Activated CD4-positive, alpha-beta T cell treated with anti-CD3 and anti-CD28 coated beads for 36 hours (primary cell): ENCODE data around the gene ZNF70. TPM values are rescaled to one million over a fixed set of nuclear protein-coding genes. Genes with fewer than 3 reads are reported as not detected.
"Not testable (repeated sequence)": the region's sequence is repeated elsewhere in the genome, so short reads cannot be mapped to it uniquely, and the experiment has no call there.

Experiments used
- ATAC-seq: fragments of 200-7000 bp; cut with Tn5 transposase; one replicate; pipeline ENCODE4 v1.10.0; 2021; ENCODE audit warnings: mild to moderate bottlenecking, moderate library complexity
- CTCF ChIA-PET: fragments of 350-600 bp; sonication (Branson Sonifier 250); formaldehyde crosslinking; loops from one replicate; lab custom pipeline; 2021; ENCODE audit warnings: antibody characterized with exemption; lab: Charles Lee
- POLR2A ChIA-PET: fragments of 350-600 bp; sonication (Branson Sonifier 250); formaldehyde crosslinking; loops from one replicate; lab custom pipeline; 2021; ENCODE audit warnings: antibody characterized with exemption, inconsistent platforms; lab: Charles Lee
- DNase-seq: peaks from one replicate; pipeline ENCODE4 v3.0.0-alpha.2; 2020
- H3K27ac Mint-ChIP-seq: one replicate; pipeline ENCODE4 v1.8.0; 2021; ENCODE audit warnings: mixed read lengths
- H3K27me3 Mint-ChIP-seq: one replicate; pipeline ENCODE4 v1.8.0; 2021; ENCODE audit warnings: mixed read lengths
- H3K36me3 Mint-ChIP-seq: one replicate; pipeline ENCODE4 v1.8.0; 2021; ENCODE audit warnings: low read depth, mixed read lengths
- H3K4me1 Mint-ChIP-seq: one replicate; pipeline ENCODE4 v1.8.0; 2021; ENCODE audit warnings: mixed read lengths
- H3K4me3 Mint-ChIP-seq: one replicate; pipeline ENCODE4 v1.8.0; 2021; ENCODE audit warnings: mild to moderate bottlenecking, moderate library complexity, mixed read lengths
- H3K9me3 Mint-ChIP-seq: one replicate; pipeline ENCODE4 v1.8.0; 2021; ENCODE audit warnings: low read depth, mixed read lengths
- intact Hi-C, 2 experiments: fragments of 100-400 bp; cut with DNase I in 1 of 2; cut with micrococcal nuclease in 1 of 2; formaldehyde crosslinking; loops; one replicate each; pipeline versions ENCODE4 v1.14.2 to v1.15.1; 2022 to 2024; cut with DNase I, micrococcal nuclease
- total RNA-seq, 2 experiments: library from RNA; stranded (reverse); gene quantifications; one replicate each; pipeline ENCODE4 v1.2.3, GENCODE V29; 2021

The ZNF70 gene
- total RNA-seq, 2 experiments from 2014 or later = 1.6 to 1.7 TPM

DNA sequence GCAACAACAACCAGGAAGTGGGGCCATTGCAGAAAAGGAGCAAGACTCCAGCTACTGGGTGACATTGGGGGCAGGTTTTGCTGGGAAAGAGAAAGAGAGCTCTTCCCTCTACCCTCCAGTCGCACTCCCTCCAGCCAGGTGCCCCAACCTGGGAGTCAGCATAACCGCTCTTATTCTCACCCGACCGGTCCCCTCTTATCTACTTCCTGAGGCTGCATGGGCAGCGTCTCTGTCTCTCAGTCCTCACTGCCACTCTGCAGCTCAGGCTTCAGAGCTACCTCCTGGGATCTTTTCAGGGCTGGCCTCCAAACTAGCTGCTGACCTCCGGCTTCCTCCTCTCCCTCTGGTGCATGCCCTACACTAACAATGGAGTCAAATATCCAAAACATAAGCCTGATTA is 5.1 kb downstream of the ZNF70 start:
- CTCF ChIA-PET = no interaction called here
- Mint-ChIP-seq H3K9me3 (no peaks in the 10 kb centered on the region), H3K27ac (no peak overlapping the region), H3K4me3 (no peak overlapping the region), H3K4me1 (peaks cover 11% of the 10 kb centered on the region), H3K36me3 (peaks cover 28% of the 10 kb centered on the region), H3K27me3 (peaks cover 2% of the 10 kb centered on the region)
- POLR2A ChIA-PET = no interaction called here
- intact Hi-C loops = no loop called here
- no peak for DNase-seq
- ATAC-seq = no peak

- Mint-ChIP-seq H3K4me3 (no peak overlapping the region), H3K36me3 (peaks cover 28% of the 10 kb centered on the region), H3K9me3 (no peaks in the 10 kb centered on the region), H3K4me1 (no peaks in the 10 kb centered on the region), H3K27ac (no peak overlapping the region), H3K27me3 (no peaks in the 10 kb centered on the region)
- ATAC-seq = no peak
- POLR2A ChIA-PET = no interaction called here
- DNase-seq = no peak
- intact Hi-C loops = no loop called here
- CTCF ChIA-PET = no interaction called here
These were observed 6.4 kb downstream of the ZNF70 start for GRCh38 chr22:23744485-23744884.

GRCh38 chr22:23744001-23744400 is 6.9 kb downstream of the ZNF70 start:
- Mint-ChIP-seq H3K4me3 (no peak overlapping the region), H3K4me1 (no peaks in the 10 kb centered on the region), H3K27me3 (no peaks in the 10 kb centered on the region), H3K36me3 (peaks cover 28% of the 10 kb centered on the region), H3K27ac (no peak overlapping the region), H3K9me3 (no peaks in the 10 kb centered on the region)
- no peak for ATAC-seq
- ChIA-PET POLR2A (no interaction called here), CTCF (no interaction called here)
- intact Hi-C loops = no loop called here
- DNase-seq = no peak

- H3K27ac Mint-ChIP-seq = no peak overlapping the region
- CTCF ChIA-PET = interaction anchor here (0.6 kb wide), 1 partner anchor 32 kb away, joined by 3 read pairs; no protein-coding TSS in a partner anchor
- ATAC-seq = no peak
These were observed 7.6 kb downstream of the ZNF70 start for GRCh38 chr22:23743303-23743705.

GRCh38 chr22:23742505-23743264 is 8.2 kb downstream of the ZNF70 start:
- ATAC-seq = no peak
- Mint-ChIP-seq H3K4me1 (no peaks in the 10 kb centered on the region), H3K36me3 (peaks cover 28% of the 10 kb centered on the region), H3K27ac (no peak overlapping the region), H3K9me3 (no peaks in the 10 kb centered on the region), H3K27me3 (no peaks in the 10 kb centered on the region), H3K4me3 (no peak overlapping the region)
- ChIA-PET POLR2A (interaction anchor here (0.6 kb wide), 1 partner anchor 24 kb away, joined by 3 read pairs; no protein-coding TSS in a partner anchor), CTCF (interaction anchor here (0.6 kb wide), 1 partner anchor 32 kb away, joined by 3 read pairs; no protein-coding TSS in a partner anchor)
- no peak for DNase-seq
- intact Hi-C loops = no loop called here

More at GRCh38 chr22:23743303-23743705, 7.6 kb downstream of the ZNF70 start:
- POLR2A ChIA-PET = no interaction called here
- intact Hi-C loops = no loop called here
- Mint-ChIP-seq H3K4me1 (no peaks in the 10 kb centered on the region), H3K36me3 (peaks cover 28% of the 10 kb centered on the region), H3K27me3 (no peaks in the 10 kb centered on the region), H3K9me3 (no peaks in the 10 kb centered on the region), H3K4me3 (no peak overlapping the region)
- no peak for DNase-seq

DNA sequence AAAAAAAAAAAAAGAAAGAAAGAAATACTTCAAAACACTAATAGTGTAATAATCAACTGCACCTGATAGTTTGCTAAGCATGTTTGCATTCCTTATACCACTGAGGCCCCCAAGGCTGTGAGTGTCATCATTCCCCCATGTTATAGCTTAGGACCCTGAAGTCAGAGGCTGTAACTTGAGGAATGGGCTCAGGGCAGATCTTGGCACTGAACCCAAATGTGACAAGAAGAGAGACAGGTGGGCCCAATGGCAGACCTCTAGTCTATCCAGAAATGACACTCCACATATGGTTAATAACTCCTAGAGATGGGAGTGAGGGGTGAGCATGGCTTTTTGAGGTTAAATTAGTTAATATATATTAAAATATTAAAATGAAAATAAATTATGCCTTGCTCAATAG is 13.2 kb downstream of the ZNF70 start:
- intact Hi-C loops = no loop called here
- CTCF ChIA-PET = interaction anchor here (0.7 to 1.4 kb wide), 2 partner anchors 11 to 113 kb away, joined by 3 read pairs; no protein-coding TSS in a partner anchor

GRCh38 chr22:23728108-23728507 is 22.8 kb downstream of the ZNF70 start:
- H3K4me3 Mint-ChIP-seq, H3K27me3 Mint-ChIP-seq, DNase-seq, ATAC-seq, H3K4me1 Mint-ChIP-seq, intact Hi-C loops, POLR2A ChIA-PET, H3K36me3 Mint-ChIP-seq, H3K9me3 Mint-ChIP-seq, H3K27ac Mint-ChIP-seq: not testable (repeated sequence)
- CTCF ChIA-PET = interaction anchor here (1.1 kb wide), 1 partner anchor 122 kb away, joined by 3 read pairs; no protein-coding TSS in a partner anchor

More for the DNA sequence above, 13.2 kb downstream of the ZNF70 start:
- Mint-ChIP-seq H3K27ac (no peak overlapping the region), H3K4me1 (no peaks in the 10 kb centered on the region), H3K4me3 (no peak overlapping the region), H3K9me3 (no peaks in the 10 kb centered on the region), H3K27me3 (no peaks in the 10 kb centered on the region), H3K36me3 (peaks cover 3% of the 10 kb centered on the region)
- ATAC-seq (no peak), DNase-seq (no peak)
- POLR2A ChIA-PET = no interaction called here

- no peaks in the 10 kb centered on the region for H3K9me3 Mint-ChIP-seq
- DNase-seq (no peak), ATAC-seq (no peak)
- no peak overlapping the region for H3K27ac Mint-ChIP-seq
- H3K4me1 Mint-ChIP-seq = no peaks in the 10 kb centered on the region
- H3K4me3 Mint-ChIP-seq = no peak overlapping the region
- H3K36me3 Mint-ChIP-seq = no peaks in the 10 kb centered on the region
- POLR2A ChIA-PET = no interaction called here
- no peaks in the 10 kb centered on the region for H3K27me3 Mint-ChIP-seq
- intact Hi-C loops = no loop called here
- CTCF ChIA-PET = no interaction called here
These were observed 28.2 kb downstream of the ZNF70 start for GRCh38 chr22:23722724-23723123.

GRCh38 chr22:23722160-23722559 is 28.8 kb downstream of the ZNF70 start:
- CTCF ChIA-PET = no interaction called here
- H3K4me3 Mint-ChIP-seq = no peak overlapping the region
- no peaks in the 10 kb centered on the region for H3K27me3 Mint-ChIP-seq
- H3K9me3 Mint-ChIP-seq = no peaks in the 10 kb centered on the region
- no peak for ATAC-seq
- intact Hi-C loops = no loop called here
- DNase-seq = no peak
- H3K4me1 Mint-ChIP-seq = peaks cover 4% of the 10 kb centered on the region
- no peak overlapping the region for H3K27ac Mint-ChIP-seq
- no peaks in the 10 kb centered on the region for H3K36me3 Mint-ChIP-seq
- POLR2A ChIA-PET = no interaction called here

DNA sequence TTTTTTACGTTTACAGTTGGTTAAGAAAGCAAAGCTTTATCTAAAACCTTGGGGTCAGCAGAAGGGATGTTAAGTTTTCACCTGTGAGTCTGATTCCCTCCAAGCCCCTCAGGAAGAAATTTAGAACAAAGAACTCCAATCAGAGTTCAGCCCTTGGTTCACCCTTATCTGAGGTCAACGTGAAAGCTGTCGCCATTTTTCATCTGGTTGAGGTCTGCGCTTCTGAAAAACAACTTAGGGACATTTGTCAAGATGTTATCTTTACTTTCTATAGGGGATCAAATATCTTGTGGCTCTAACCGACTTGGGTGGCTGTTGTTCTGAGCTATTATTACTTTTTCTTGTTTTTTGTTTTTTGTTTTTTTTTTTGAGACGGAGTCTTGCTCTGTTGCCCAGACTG is 30.1 kb downstream of the ZNF70 start:
- no peak for DNase-seq
- no peaks in the 10 kb centered on the region for H3K9me3 Mint-ChIP-seq
- peaks cover 7% of the 10 kb centered on the region for H3K4me1 Mint-ChIP-seq
- ChIA-PET CTCF (no interaction called here), POLR2A (no interaction called here)
- no peak for ATAC-seq
- no peak overlapping the region for H3K4me3 Mint-ChIP-seq
- intact Hi-C loops = no loop called here
- H3K27ac Mint-ChIP-seq = no peak overlapping the region
- H3K36me3 Mint-ChIP-seq = no peaks in the 10 kb centered on the region
- no peaks in the 10 kb centered on the region for H3K27me3 Mint-ChIP-seq

- ATAC-seq = no peak
- Mint-ChIP-seq H3K4me1 (peaks cover 24% of the 10 kb centered on the region), H3K9me3 (no peaks in the 10 kb centered on the region), H3K4me3 (no peak overlapping the region), H3K27me3 (no peaks in the 10 kb centered on the region), H3K36me3 (peaks cover 12% of the 10 kb centered on the region), H3K27ac (no peak overlapping the region)
- CTCF ChIA-PET = interaction anchor here (0.7 to 0.9 kb wide), 3 partner anchors 13 to 369 kb away, joined by 3 to 4 read pairs (median 3); no protein-coding TSS in a partner anchor
- no peak for DNase-seq
- POLR2A ChIA-PET = interaction anchor here (0.6 to 0.8 kb wide), 3 partner anchors 14 to 33 kb away, joined by 3 to 6 read pairs (median 3); no protein-coding TSS in a partner anchor
- intact Hi-C loops = loop anchor here in 1 of 2 experiments (5.0 to 10.0 kb wide), 2 partner anchors 296 to 389 kb away; partner anchors contain the start of gene CABIN1
These were observed 32.3 kb downstream of the ZNF70 start for GRCh38 chr22:23718371-23719165.
